ENCODE measurements around the gene MED28. TPM values are rescaled to one million over a fixed set of nuclear protein-coding genes. Genes with fewer than 3 reads are reported as not detected.
A peak's percentile ranks its signal among the peaks of the same experiment; 100 is the strongest.
"Not testable (repeated sequence)": the region's sequence is repeated elsewhere in the genome, so short reads cannot be mapped to it uniquely, and the experiment has no call there.

MED28 gene
- total RNA-seq (46.1 TPM), polyA plus RNA-seq (17.4 TPM)
- long read RNA-seq, donor 1, full-length matches to known transcripts, result 9 of 9 reads
- long read RNA-seq, donor 1, partial matches to known transcripts, result 0 of 9 reads
- long read RNA-seq, donor 1, other reads (novel, unspliced or antisense), result 0 of 9 reads
- long read RNA-seq, donor 2, result 0 reads
- long read RNA-seq, donor 3, full-length matches to known transcripts, result 77 of 77 reads
- long read RNA-seq, donor 3, partial matches to known transcripts, result 0 of 77 reads
- long read RNA-seq, donor 3, other reads (novel, unspliced or antisense), result 0 of 77 reads
- long read RNA-seq, donor 4, full-length matches to known transcripts, result 26 of 26 reads
- long read RNA-seq, donor 4, partial matches to known transcripts, result 0 of 26 reads
- long read RNA-seq, donor 4, other reads (novel, unspliced or antisense), result 0 of 26 reads
- long read RNA-seq, donor 5, full-length matches to known transcripts, result 79 of 79 reads
- long read RNA-seq, donor 5, partial matches to known transcripts, result 0 of 79 reads
- long read RNA-seq, donor 5, other reads (novel, unspliced or antisense), result 0 of 79 reads
- long read RNA-seq, donor 6, full-length matches to known transcripts, result 39 of 39 reads
- long read RNA-seq, donor 6, partial matches to known transcripts, result 0 of 39 reads
- long read RNA-seq, donor 6, other reads (novel, unspliced or antisense), result 0 of 39 reads
- long read RNA-seq, donor 7, full-length matches to known transcripts, result 65 of 79 reads
- long read RNA-seq, donor 7, partial matches to known transcripts, result 14 of 79 reads
- long read RNA-seq, donor 7, other reads (novel, unspliced or antisense), result 0 of 79 reads
- long read RNA-seq, donor 8, full-length matches to known transcripts, result 20 of 20 reads
- long read RNA-seq, donor 8, partial matches to known transcripts, result 0 of 20 reads
- long read RNA-seq, donor 8, other reads (novel, unspliced or antisense), result 0 of 20 reads
- long read RNA-seq, donor 9, full-length matches to known transcripts, result 25 of 31 reads
- long read RNA-seq, donor 9, partial matches to known transcripts, result 6 of 31 reads
- long read RNA-seq, donor 9, other reads (novel, unspliced or antisense), result 0 of 31 reads
- long read RNA-seq, donor 10, full-length matches to known transcripts, result 45 of 45 reads
- long read RNA-seq, donor 10, partial matches to known transcripts, result 0 of 45 reads
- long read RNA-seq, donor 10, other reads (novel, unspliced or antisense), result 0 of 45 reads

GRCh38 chr4:17614416-17615299, at the start of gene MED28:
MED28 (plus strand) TSS chr4:17614641; CDS start chr4:17614655, 14 bp downstream.
- DNase-seq (ENCODE audit: low read depth in 6 of 9, low spot score in 9 of 9), result peak; percentile 85 to 97 (median 94)
- WGBS, result under 1% methylated on average over 46 of the region's 46 CpGs
- H3K27ac ChIP-seq (ENCODE audit: low read depth in 1 of 2, low read length in 1 of 2), result peak within 1 kb of the TSS; percentile 91 to 93

DNA sequence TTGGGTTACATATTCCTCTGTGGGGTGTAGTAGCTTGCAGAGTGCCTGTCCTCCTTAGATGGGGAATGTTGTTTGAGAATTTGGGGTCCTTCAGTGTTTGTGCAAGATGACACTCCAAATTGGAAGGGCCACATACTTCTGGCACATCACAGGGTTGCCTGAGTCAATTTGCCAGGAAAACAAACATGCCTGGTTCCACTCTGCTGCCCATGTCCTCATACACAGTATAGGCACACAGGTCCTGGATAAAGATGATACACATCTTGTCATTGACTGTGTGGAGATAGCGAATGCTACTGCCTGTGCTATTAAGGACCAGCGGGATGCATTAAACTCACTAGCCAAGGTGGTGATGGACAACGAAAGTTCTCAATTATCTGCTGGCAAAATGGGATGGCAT, 48.6 kb upstream of the MED28 start:
- Histone ChIP-seq H3K9me3 (ENCODE audit: control insufficient read depth in 2 of 2, insufficient read depth in 1 of 2, low read length in 1 of 2) (no peaks in the 10 kb centered on the region), H3K4me1 (ENCODE audit: control insufficient read depth in 2 of 2, insufficient read depth in 2 of 2, low read length in 2 of 2) (no peaks in the 10 kb centered on the region), H3K4me3 (ENCODE audit: low read length in 2 of 2) (no peak overlapping the region), H3K36me3 (ENCODE audit: control insufficient read depth in 2 of 2, insufficient read depth in 2 of 2, low read length in 1 of 2) (no peaks in the 10 kb centered on the region), H3K27ac (ENCODE audit: low read depth in 1 of 2, low read length in 1 of 2) (no peak overlapping the region), H3K27me3 (ENCODE audit: control insufficient read depth in 2 of 2, insufficient read depth in 1 of 2, low read length in 1 of 2) (no peaks in the 10 kb centered on the region)
- no peak for DNase-seq (ENCODE audit: low read depth in 6 of 9, low spot score in 9 of 9)
- WGBS, result 97% methylated on average over 3 of the region's 3 CpGs

More at GRCh38 chr4:17614416-17615299, at the start of gene MED28:
- Histone ChIP-seq H3K4me1 (ENCODE audit: control insufficient read depth in 2 of 2, insufficient read depth in 2 of 2, low read length in 2 of 2) (peaks cover 19 to 42% of the 10 kb centered on the region in 2 donors), H3K27me3 (ENCODE audit: control insufficient read depth in 2 of 2, insufficient read depth in 1 of 2, low read length in 1 of 2) (no peaks in the 10 kb centered on the region), H3K4me3 (ENCODE audit: low read length in 2 of 2) (peak within 1 kb of the TSS; percentile 97 to 99), H3K36me3 (ENCODE audit: control insufficient read depth in 2 of 2, insufficient read depth in 2 of 2, low read length in 1 of 2) (peaks cover 13 to 24% of the 10 kb centered on the region in 2 donors), H3K9me3 (ENCODE audit: control insufficient read depth in 2 of 2, insufficient read depth in 1 of 2, low read length in 1 of 2) (no peaks in the 10 kb centered on the region)

- WGBS, result 97% methylated on average over 2 of the region's 2 CpGs
- H3K4me1 ChIP-seq (ENCODE audit: control insufficient read depth in 2 of 2, insufficient read depth in 2 of 2, low read length in 2 of 2), result no peaks in the 10 kb centered on the region
- H3K9me3 ChIP-seq (ENCODE audit: control insufficient read depth in 2 of 2, insufficient read depth in 1 of 2, low read length in 1 of 2), result no peaks in the 10 kb centered on the region
- H3K36me3 ChIP-seq (ENCODE audit: control insufficient read depth in 2 of 2, insufficient read depth in 2 of 2, low read length in 1 of 2), result no peaks in the 10 kb centered on the region
- H3K4me3 ChIP-seq (ENCODE audit: low read length in 2 of 2), result no peak overlapping the region
- DNase-seq (ENCODE audit: low read depth in 6 of 9, low spot score in 9 of 9), result no peak
- no peak overlapping the region for H3K27ac ChIP-seq (ENCODE audit: low read depth in 1 of 2, low read length in 1 of 2)
- H3K27me3 ChIP-seq (ENCODE audit: control insufficient read depth in 2 of 2, insufficient read depth in 1 of 2, low read length in 1 of 2), result no peaks in the 10 kb centered on the region
These were observed 47.2 kb upstream of the MED28 start for GRCh38 chr4:17567271-17567670.

- Histone ChIP-seq H3K27me3 (ENCODE audit: control insufficient read depth in 2 of 2, insufficient read depth in 1 of 2, low read length in 1 of 2) (no peaks in the 10 kb centered on the region), H3K9me3 (ENCODE audit: control insufficient read depth in 2 of 2, insufficient read depth in 1 of 2, low read length in 1 of 2) (no peaks in the 10 kb centered on the region), H3K4me3 (ENCODE audit: low read length in 2 of 2) (no peak overlapping the region), H3K36me3 (ENCODE audit: control insufficient read depth in 2 of 2, insufficient read depth in 2 of 2, low read length in 1 of 2) (no peaks in the 10 kb centered on the region), H3K27ac (ENCODE audit: low read depth in 1 of 2, low read length in 1 of 2) (no peak overlapping the region), H3K4me1 (ENCODE audit: control insufficient read depth in 2 of 2, insufficient read depth in 2 of 2, low read length in 2 of 2) (peaks cover 8 to 15% of the 10 kb centered on the region in 2 donors)
- 97% methylated on average over 4 of the region's 4 CpGs for WGBS
- no peak for DNase-seq (ENCODE audit: low read depth in 6 of 9, low spot score in 9 of 9)
These were observed 40.2 kb upstream of the MED28 start for GRCh38 chr4:17574206-17574605.

GRCh38 chr4:17575177-17575576, 39.3 kb upstream of the MED28 start:
- H3K4me1 ChIP-seq (ENCODE audit: control insufficient read depth in 2 of 2, insufficient read depth in 2 of 2, low read length in 2 of 2), result peaks cover 8 to 15% of the 10 kb centered on the region in 2 donors
- H3K36me3 ChIP-seq (ENCODE audit: control insufficient read depth in 2 of 2, insufficient read depth in 2 of 2, low read length in 1 of 2); H3K9me3 ChIP-seq (ENCODE audit: control insufficient read depth in 2 of 2, insufficient read depth in 1 of 2, low read length in 1 of 2); DNase-seq (ENCODE audit: low read depth in 6 of 9, low spot score in 9 of 9); H3K4me3 ChIP-seq (ENCODE audit: low read length in 2 of 2); H3K27ac ChIP-seq (ENCODE audit: low read depth in 1 of 2, low read length in 1 of 2); H3K27me3 ChIP-seq (ENCODE audit: control insufficient read depth in 2 of 2, insufficient read depth in 1 of 2, low read length in 1 of 2): not testable (repeated sequence)
- 97% methylated on average over 12 of the region's 12 CpGs for WGBS

DNA sequence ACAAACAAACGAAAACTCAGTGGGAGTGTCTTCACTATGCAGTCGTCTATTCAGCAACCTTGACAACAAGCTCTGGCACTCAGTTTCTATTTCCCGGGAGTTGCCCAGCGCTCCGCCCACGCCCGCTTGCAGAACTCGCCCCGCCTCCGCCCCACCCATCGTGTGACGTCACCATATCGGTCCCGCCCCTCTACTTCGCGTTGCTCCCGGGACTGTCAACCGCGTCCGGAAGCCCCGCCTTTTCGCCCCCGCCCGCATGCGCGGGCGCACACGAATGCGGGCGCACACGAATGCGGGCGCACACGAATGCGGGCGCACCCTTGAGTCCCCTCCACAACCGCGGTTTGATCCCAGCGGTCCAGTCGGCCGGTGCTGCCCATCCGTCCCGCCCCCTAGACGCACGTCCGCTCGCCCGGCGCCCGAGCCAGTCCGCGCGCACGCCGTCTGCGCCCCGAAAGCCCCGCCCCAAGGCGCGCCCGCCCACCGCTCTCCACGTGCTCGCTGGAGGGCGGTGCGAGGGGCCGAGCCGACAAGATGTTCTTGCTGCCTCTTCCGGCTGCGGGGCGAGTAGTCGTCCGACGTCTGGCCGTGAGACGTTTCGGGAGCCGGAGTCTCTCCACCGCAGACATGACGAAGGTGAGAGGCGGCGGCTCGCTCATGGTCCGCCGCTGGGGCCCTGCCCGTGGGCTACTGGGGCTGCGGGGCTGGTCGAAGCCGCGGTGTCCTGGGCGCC, 37.3 kb upstream of the MED28 start, which contains the start of gene LAP3:
LAP3 (plus strand) TSS at position 267 of the 733 bp plus-strand sequence; CDS start at position 535, 268 bp downstream.
- under 1% methylated on average over 91 of the region's 91 CpGs for WGBS
- Histone ChIP-seq H3K9me3 (ENCODE audit: control insufficient read depth in 2 of 2, insufficient read depth in 1 of 2, low read length in 1 of 2) (no peaks in the 10 kb centered on the region), H3K27me3 (ENCODE audit: control insufficient read depth in 2 of 2, insufficient read depth in 1 of 2, low read length in 1 of 2) (no peaks in the 10 kb centered on the region), H3K36me3 (ENCODE audit: control insufficient read depth in 2 of 2, insufficient read depth in 2 of 2, low read length in 1 of 2) (peaks cover 0 to 15% of the 10 kb centered on the region in 2 donors), H3K27ac (ENCODE audit: low read depth in 1 of 2, low read length in 1 of 2) (peak within 1 kb of the TSS; percentile 93), H3K4me3 (ENCODE audit: low read length in 2 of 2) (peak within 1 kb of the TSS; percentile 77 to 90), H3K4me1 (ENCODE audit: control insufficient read depth in 2 of 2, insufficient read depth in 2 of 2, low read length in 2 of 2) (peaks cover 8 to 15% of the 10 kb centered on the region in 2 donors)
- peak; percentile 92 to 100 (median 98) for DNase-seq (ENCODE audit: low read depth in 6 of 9, low spot score in 9 of 9)

- H3K27me3 ChIP-seq (ENCODE audit: control insufficient read depth in 2 of 2, insufficient read depth in 1 of 2, low read length in 1 of 2), result no peaks in the 10 kb centered on the region
- no peaks in the 10 kb centered on the region for H3K9me3 ChIP-seq (ENCODE audit: control insufficient read depth in 2 of 2, insufficient read depth in 1 of 2, low read length in 1 of 2)
- peaks cover 8 to 15% of the 10 kb centered on the region in 2 donors for H3K4me1 ChIP-seq (ENCODE audit: control insufficient read depth in 2 of 2, insufficient read depth in 2 of 2, low read length in 2 of 2)
- WGBS, result 8% methylated on average over 33 of the region's 33 CpGs
- peak overlapping the region; percentile 91 for H3K27ac ChIP-seq (ENCODE audit: low read depth in 1 of 2, low read length in 1 of 2)
- peak in 5 of 9 donors; percentile 6 to 17 (median 10) for DNase-seq (ENCODE audit: low read depth in 6 of 9, low spot score in 9 of 9)
- peaks cover 3 to 23% of the 10 kb centered on the region in 2 donors for H3K36me3 ChIP-seq (ENCODE audit: control insufficient read depth in 2 of 2, insufficient read depth in 2 of 2, low read length in 1 of 2)
- H3K4me3 ChIP-seq (ENCODE audit: low read length in 2 of 2), result peak overlapping the region; percentile 77 to 90
These were observed 36.6 kb upstream of the MED28 start for GRCh38 chr4:17577665-17578481.
